Endothelial cell of umbilical vein (primary cell): ENCODE data around the gene POFUT2. TPM values are rescaled to one million over a fixed set of nuclear protein-coding genes. Genes with fewer than 3 reads are reported as not detected.
"Not testable (repeated sequence)": the region's sequence is repeated elsewhere in the genome, so short reads cannot be mapped to it uniquely, and the experiment has no call there.

Source experiments
- BruUV-seq: library from RNA; stranded (reverse); fragments of 400-500 nt; replicated peaks from 2 replicates; lab custom pipeline; 2021; lab: Mats Ljungman, UMichigan
- CTCF ChIA-PET: fragments of 300-600, 350-600 bp; sonication (Branson Sonifier 250); formaldehyde crosslinking; loops from one replicate; lab custom pipeline; 2021; ENCODE audit warnings: antibody characterized with exemption, inconsistent platforms; lab: Charles Lee
- POLR2A ChIA-PET: fragments of 300-600, 350-600 bp; sonication (Branson Sonifier 250); formaldehyde crosslinking; loops from one replicate; lab custom pipeline; 2021; ENCODE audit warnings: antibody characterized with exemption, inconsistent platforms; lab: Charles Lee
- DNase-seq: peaks from one replicate; pipeline ENCODE4 v3.0.0-alpha.2; 2011; ENCODE audit warnings: low read depth, low spot score
- FAIRE-seq: peaks from 2 replicates; lab custom pipeline; 2011; peaks lifted over from hg19 to GRCh38; lab: Jason Lieb, UNC
- H2AFZ ChIP-seq: 2 replicates; pipeline ENCODE4 v1.6.0; 2012; ENCODE audit warnings: low read depth, low read length, control low read depth, inconsistent platforms
- H3K27ac ChIP-seq: 2 replicates; pipeline ENCODE4 v1.5.1; 2011; ENCODE audit warnings: low read depth, mild to moderate bottlenecking, control low read depth, low read length, moderate library complexity; ENCODE audit not compliant: insufficient read depth
- H3K27me3 ChIP-seq, 2 experiments: 2 replicates each; pipeline versions ENCODE4 v1.6.0 to v1.6.1; 2011; ENCODE audit warnings: low read length in 2 of 2, mixed read lengths in 1 of 2; ENCODE audit not compliant: control insufficient read depth in 2 of 2, insufficient read depth in 2 of 2
- H3K36me3 ChIP-seq, 2 experiments: 2 replicates in 1 of 2; 3 replicates in 1 of 2; pipeline ENCODE4 v1.5.1; 2011; ENCODE audit warnings: low read length in 2 of 2, mild to moderate bottlenecking in 1 of 2, moderate library complexity in 1 of 2; ENCODE audit not compliant: control insufficient read depth in 2 of 2, insufficient read depth in 2 of 2; ENCODE audit errors: extremely low read depth in 1 of 2
- H3K4me1 ChIP-seq: 3 replicates; pipeline ENCODE4 v1.5.1; 2011; ENCODE audit warnings: mild to moderate bottlenecking, low read length; ENCODE audit not compliant: control insufficient read depth, insufficient read depth; ENCODE audit errors: extremely low read depth
- H3K4me2 ChIP-seq: 2 replicates; pipeline ENCODE4 v1.6.1; 2011; ENCODE audit warnings: low read length, control low read depth, mixed read lengths; ENCODE audit not compliant: insufficient read depth
- H3K4me3 ChIP-seq, 3 experiments: fragments of 200-600 bp in 1 of 3; sonication (generic), shearing (Covaris generic) in 1 of 3; replicated peaks in 1 of 3; 2 replicates each; pipeline ENCODE4 v1.5.1; 2011 to 2016; ENCODE audit warnings: control low read depth in 3 of 3, low read length in 3 of 3, mild to moderate bottlenecking in 2 of 3, inconsistent platforms in 1 of 3, low read depth in 1 of 3, moderate library complexity in 1 of 3; ENCODE audit not compliant: insufficient read depth in 1 of 3
- H3K79me2 ChIP-seq: 2 replicates; pipeline ENCODE4 v1.6.0; 2012; ENCODE audit warnings: low read length, inconsistent platforms; ENCODE audit not compliant: control insufficient read depth, insufficient read depth
- H3K9ac ChIP-seq: replicated peaks from 2 replicates; pipeline ENCODE3; 2011; ENCODE audit warnings: low read length, control low read depth; ENCODE audit not compliant: insufficient read depth; ENCODE audit errors: extremely low read depth
- H3K9me1 ChIP-seq: replicated peaks from 3 replicates; pipeline ENCODE4 v1.6.0; 2011; ENCODE audit warnings: mild to moderate bottlenecking, low read length; ENCODE audit not compliant: control insufficient read depth, insufficient read depth; ENCODE audit errors: extremely low read depth
- H3K9me3 ChIP-seq: replicated peaks from 2 replicates; pipeline ENCODE4 v1.5.1; 2012; ENCODE audit warnings: low read length, inconsistent platforms; ENCODE audit not compliant: control insufficient read depth, insufficient read depth
- H4K20me1 ChIP-seq: replicated peaks from 2 replicates; pipeline ENCODE3; 2011; ENCODE audit warnings: mild to moderate bottlenecking, low read length; ENCODE audit not compliant: control insufficient read depth, insufficient read depth; ENCODE audit errors: extremely low read depth
- EZH2 ChIP-seq: IDR thresholded peaks from 2 replicates; pipeline ENCODE4 v1.6.1; 2012; ENCODE audit warnings: borderline replicate concordance, low read depth, mild to moderate bottlenecking, moderate library complexity, low read length, inconsistent platforms; ENCODE audit not compliant: severe bottlenecking
- MYC ChIP-seq: IDR thresholded peaks from one replicate; pipeline ENCODE4 v1.6.1; 2011; ENCODE audit warnings: mild to moderate bottlenecking, low read depth, low read length
- POLR2AphosphoS5 ChIP-seq: IDR thresholded peaks from 2 replicates; pipeline ENCODE4 v1.6.1; 2012; ENCODE audit warnings: low read depth, mild to moderate bottlenecking, control low read depth, low read length, moderate library complexity; ENCODE audit not compliant: insufficient read depth
- dilution Hi-C: fragments of 300-500 bp; cut with MboI; formaldehyde crosslinking; loops from one replicate; pipeline ENCODE4 v1.15.0; 2019; ENCODE audit warnings: low sequenced_read_pairs; ENCODE audit not compliant: extremely low pct_ligation_motif_present
- intact Hi-C: fragments of 100-400 bp; cut with micrococcal nuclease; formaldehyde crosslinking; loops from one replicate; pipeline ENCODE4 v1.10.0; 2022
- polyA plus RNA-seq, 4 experiments: library from polyadenylated mRNA; depleted of rRNA in 3 of 4; stranded (reverse) in 3 of 4; unstranded in 1 of 4; fragments of >200 nt; gene quantifications; 2 replicates each; pipeline versions ENCODE4 v1.2.1 to v1.2.3, GENCODE V29; 2011 to 2012; ENCODE audit warnings: missing spikeins in 1 of 4
- total RNA-seq: library from RNA; stranded (reverse); gene quantifications from 2 replicates; pipeline ENCODE4 v1.2.3, GENCODE V29; 2021
- TF ChIP-seq, protein P1 (sequence below), 2 donors: IDR thresholded peaks; 1 replicate in 1 of 2; 2 replicates in 1 of 2; pipeline ENCODE4 v1.5.1; 2011; ENCODE audit warnings: low read length in 2 of 2, mild to moderate bottlenecking in 2 of 2, moderate library complexity in 2 of 2, control low read depth in 1 of 2, inconsistent platforms in 1 of 2, low read depth in 1 of 2; ENCODE audit not compliant: insufficient read depth in 1 of 2; ENCODE audit errors: extremely low read depth in 1 of 2

The POFUT2 gene
- total and polyA plus RNA-seq, 2 donors (not counting 3 experiments of a cell fraction or from before 2014, with no cell fraction given), result 30.7 to 47.5 TPM

DNA sequence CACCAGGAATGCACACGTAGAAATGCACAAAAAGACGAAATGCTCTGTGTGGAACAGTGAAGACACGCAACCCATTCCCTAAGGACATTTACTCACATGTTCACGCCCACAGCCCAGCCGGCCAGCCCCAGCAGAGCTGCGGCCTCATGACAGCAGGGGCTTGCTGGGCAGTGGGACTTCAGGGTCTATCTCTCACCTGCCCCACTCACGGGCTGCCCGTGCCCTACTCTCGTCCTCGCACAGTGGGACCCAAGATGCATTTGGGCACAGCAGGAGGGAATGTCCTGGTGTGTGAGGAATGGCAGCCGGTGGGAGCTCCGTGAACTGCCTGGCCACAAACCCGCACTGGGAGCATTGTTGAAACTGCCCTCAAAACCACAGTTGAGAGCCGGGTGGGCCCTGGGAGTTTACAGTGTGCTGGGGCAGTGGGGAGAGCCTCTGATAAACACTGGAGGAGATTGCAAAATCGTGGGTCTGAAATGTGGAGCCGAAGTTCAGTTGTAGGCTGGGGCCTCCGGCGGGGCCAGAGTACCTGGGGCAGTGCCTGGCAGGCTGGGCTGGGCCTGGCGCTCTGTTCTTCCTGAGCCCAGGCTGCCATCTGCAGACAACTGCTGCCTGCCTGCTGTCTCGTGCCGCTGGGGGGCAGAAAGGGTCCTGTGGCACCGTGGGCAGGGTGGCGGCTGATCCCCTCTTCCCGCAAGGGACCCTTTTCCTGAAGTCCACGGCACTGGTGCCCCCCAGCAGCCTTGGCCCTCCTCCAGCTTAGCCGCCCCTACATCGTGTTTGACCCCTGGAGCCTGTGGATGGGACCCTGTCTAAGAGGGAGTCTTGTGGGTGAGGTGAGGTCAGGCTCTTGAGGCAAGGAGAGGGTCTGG, 20.7 kb upstream of the POFUT2 start:
- no peaks in the 10 kb centered on the region for H3K9me1 ChIP-seq
- H3K4me2 ChIP-seq, result no peak overlapping the region
- FAIRE-seq (peak; percentile 37), DNase-seq (no peak)
- TF ChIP-seq MYC, result no peak
- TF ChIP-seq POLR2AphosphoS5, result peak; percentile 24
- TF ChIP-seq, protein P1, sequence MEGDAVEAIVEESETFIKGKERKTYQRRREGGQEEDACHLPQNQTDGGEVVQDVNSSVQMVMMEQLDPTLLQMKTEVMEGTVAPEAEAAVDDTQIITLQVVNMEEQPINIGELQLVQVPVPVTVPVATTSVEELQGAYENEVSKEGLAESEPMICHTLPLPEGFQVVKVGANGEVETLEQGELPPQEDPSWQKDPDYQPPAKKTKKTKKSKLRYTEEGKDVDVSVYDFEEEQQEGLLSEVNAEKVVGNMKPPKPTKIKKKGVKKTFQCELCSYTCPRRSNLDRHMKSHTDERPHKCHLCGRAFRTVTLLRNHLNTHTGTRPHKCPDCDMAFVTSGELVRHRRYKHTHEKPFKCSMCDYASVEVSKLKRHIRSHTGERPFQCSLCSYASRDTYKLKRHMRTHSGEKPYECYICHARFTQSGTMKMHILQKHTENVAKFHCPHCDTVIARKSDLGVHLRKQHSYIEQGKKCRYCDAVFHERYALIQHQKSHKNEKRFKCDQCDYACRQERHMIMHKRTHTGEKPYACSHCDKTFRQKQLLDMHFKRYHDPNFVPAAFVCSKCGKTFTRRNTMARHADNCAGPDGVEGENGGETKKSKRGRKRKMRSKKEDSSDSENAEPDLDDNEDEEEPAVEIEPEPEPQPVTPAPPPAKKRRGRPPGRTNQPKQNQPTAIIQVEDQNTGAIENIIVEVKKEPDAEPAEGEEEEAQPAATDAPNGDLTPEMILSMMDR (IDR thresholded peaks at IDR 0.05; ENCODE audit: extremely low read depth in 1 of 2, insufficient read depth in 1 of 2, low read depth in 1 of 2, low read length in 2 of 2), result peak in 1 of 2 donors; percentile 21
- no peak for TF ChIP-seq EZH2
- H3K27me3 ChIP-seq, result no peaks in the 10 kb centered on the region
- no peaks in the 10 kb centered on the region for H3K9me3 ChIP-seq
- peaks cover 18% of the 10 kb centered on the region for H3K4me1 ChIP-seq
- H3K79me2 ChIP-seq, result no peaks in the 10 kb centered on the region
- peak overlapping the region; percentile 42 for H2AFZ ChIP-seq
- intact Hi-C loops (loop anchor here (1.0 to 2.0 kb wide), 4 partner anchors 9 to 131 kb away; no protein-coding TSS in a partner anchor), dilution Hi-C loops (no loop called here)
- ChIA-PET POLR2A (interaction anchor here (0.7 to 0.8 kb wide), 2 partner anchors 11 to 14 kb away, joined by 3 read pairs; no protein-coding TSS in a partner anchor), CTCF (interaction anchor here (0.7 to 2.1 kb wide), 32 partner anchors 9 to 513 kb away, joined by 3 to 48 read pairs (median 6); partner anchors contain the start of gene POFUT2)
- peak overlapping the region; percentile 67 for H3K9ac ChIP-seq
- no peak overlapping the region for H3K4me3 ChIP-seq
- H4K20me1 ChIP-seq, result no peaks in the 10 kb centered on the region
- no TSS peak for BruUV-seq
- peak overlapping the region; percentile 84 for H3K27ac ChIP-seq
- H3K36me3 ChIP-seq, result no peaks in the 10 kb centered on the region

DNA sequence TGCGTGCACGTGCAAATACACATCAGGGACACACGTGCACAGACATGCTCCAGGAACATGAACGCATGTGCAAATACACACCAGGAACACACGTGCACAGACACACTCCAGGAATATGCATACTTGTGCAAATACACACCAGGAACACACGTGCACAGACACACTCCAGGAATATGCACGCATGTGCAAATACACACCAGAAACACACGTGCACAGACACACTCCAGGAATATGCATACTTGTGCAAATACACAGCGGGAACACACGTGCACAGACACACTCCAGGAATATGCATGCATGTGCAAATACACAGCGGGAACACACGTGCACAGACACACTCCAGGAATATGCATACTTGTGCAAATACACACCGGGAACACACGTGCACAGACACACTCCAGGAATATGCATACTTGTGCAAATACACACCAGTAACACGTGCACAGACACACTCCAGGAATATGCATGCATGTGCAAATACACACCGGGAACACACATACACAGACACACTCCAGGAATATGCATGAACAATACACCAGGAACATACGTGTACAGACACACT, 20.0 kb upstream of the POFUT2 start:
- CTCF ChIA-PET, result interaction anchor here (1.8 to 2.1 kb wide), 2 partner anchors 10 to 169 kb away, joined by 5 to 27 read pairs; no protein-coding TSS in a partner anchor
- H3K27me3 ChIP-seq, H2AFZ ChIP-seq, H3K4me2 ChIP-seq, POLR2A ChIA-PET, H3K4me3 ChIP-seq, H3K36me3 ChIP-seq, H3K9me3 ChIP-seq, dilution Hi-C loops, FAIRE-seq, H3K79me2 ChIP-seq, H4K20me1 ChIP-seq, H3K9me1 ChIP-seq, BruUV-seq, DNase-seq, H3K27ac ChIP-seq, H3K9ac ChIP-seq: not testable (repeated sequence)
- peaks cover 18% of the 10 kb centered on the region for H3K4me1 ChIP-seq
- intact Hi-C loops, result loop anchor here (2.0 kb wide), 1 partner anchor 99 kb away; no protein-coding TSS in a partner anchor
